CD4-positive, alpha-beta memory T cell (primary cell): Measurements from ENCODE around the gene NTN3. TPM values are rescaled to one million over a fixed set of nuclear protein-coding genes. Genes with fewer than 3 reads are reported as not detected.
A peak's percentile ranks its signal among the peaks of the same experiment; 100 is the strongest.

Experiments used
- CTCF ChIA-PET: fragments of 350-600 bp; sonication (Branson Sonifier 250); formaldehyde crosslinking; loops from one replicate; lab custom pipeline; 2021; ENCODE audit warnings: inconsistent platforms; ENCODE audit not compliant: partially characterized antibody; lab: Charles Lee
- POLR2A ChIA-PET: fragments of 350-600 bp; sonication (Branson Sonifier 250); formaldehyde crosslinking; loops from one replicate; lab custom pipeline; 2021; ENCODE audit not compliant: partially characterized antibody; lab: Charles Lee
- DNase-seq, 5 donors: peaks; one replicate each; pipeline versions ENCODE4 v3.0.0 to v3.0.0-alpha.2; 2020 to 2022; ENCODE audit warnings: mixed read lengths in 1 of 5
- H3K27ac ChIP-seq: one replicate; pipeline ENCODE4 v1.7.0; 2013; ENCODE audit warnings: low read depth, low read length
- H3K27me3 ChIP-seq: 2 replicates; pipeline ENCODE4 v1.7.0; 2013; ENCODE audit warnings: mild to moderate bottlenecking, low read length, moderate library complexity; ENCODE audit not compliant: insufficient read depth
- H3K36me3 ChIP-seq: 2 replicates; pipeline ENCODE4 v1.7.0; 2013; ENCODE audit warnings: mild to moderate bottlenecking, low read length, moderate library complexity; ENCODE audit not compliant: insufficient read depth
- H3K4me1 ChIP-seq: 2 replicates; pipeline ENCODE4 v1.7.0; 2013; ENCODE audit warnings: mild to moderate bottlenecking, low read length, moderate library complexity; ENCODE audit not compliant: insufficient read depth
- H3K4me3 ChIP-seq, 2 donors: one replicate each; pipeline ENCODE4 v1.7.0; 2013; ENCODE audit warnings: low read length in 2 of 2, mild to moderate bottlenecking in 1 of 2
- H3K9me3 ChIP-seq, 2 donors: one replicate each; pipeline ENCODE4 v1.7.0; 2013; ENCODE audit warnings: low read length in 2 of 2, control low read depth in 1 of 2; ENCODE audit not compliant: control insufficient read depth in 1 of 2
- H3K27ac Mint-ChIP-seq, 7 donors: one replicate each; pipeline ENCODE4 v1.8.0; 2020 to 2021; ENCODE audit warnings: mixed read lengths in 7 of 7, mild to moderate bottlenecking in 6 of 7, inconsistent platforms in 3 of 7, moderate library complexity in 3 of 7
- H3K27me3 Mint-ChIP-seq, 2 donors: one replicate each; pipeline ENCODE4 v1.8.0; 2020 to 2021; ENCODE audit warnings: mixed read lengths in 2 of 2
- H3K36me3 Mint-ChIP-seq, 2 donors: one replicate each; pipeline ENCODE4 v1.8.0; 2020 to 2021; ENCODE audit warnings: mixed read lengths in 2 of 2, inconsistent platforms in 1 of 2, mild to moderate bottlenecking in 1 of 2
- H3K4me1 Mint-ChIP-seq, 4 donors: one replicate each; pipeline ENCODE4 v1.8.0; 2020 to 2021; ENCODE audit warnings: mixed read lengths in 4 of 4, mild to moderate bottlenecking in 1 of 4
- H3K4me3 Mint-ChIP-seq, 8 donors: one replicate each; pipeline ENCODE4 v1.8.0; 2020 to 2021; ENCODE audit warnings: mixed read lengths in 8 of 8, mild to moderate bottlenecking in 7 of 8, moderate library complexity in 6 of 8, inconsistent platforms in 3 of 8
- H3K9me3 Mint-ChIP-seq, 8 donors: one replicate each; pipeline ENCODE4 v1.8.0; 2020 to 2021; ENCODE audit warnings: mixed read lengths in 8 of 8, mild to moderate bottlenecking in 5 of 8, inconsistent platforms in 3 of 8, moderate library complexity in 1 of 8
- intact Hi-C: fragments of 100-400 bp; cut with micrococcal nuclease; formaldehyde crosslinking; loops from one replicate; pipeline ENCODE4 v1.15.1; 2023
- polyA plus RNA-seq, 2 donors: library from polyadenylated mRNA; unstranded; fragments of 300-500 nt; fragmentation: Illumina TruSeq; gene quantifications; one replicate each; pipeline ENCODE4 v1.2.3, GENCODE V29; 2021
- total RNA-seq, 2 experiments: library from RNA; stranded (reverse); gene quantifications; one replicate each; pipeline ENCODE4 v1.2.3, GENCODE V29; 2021

Gene NTN3
- total and polyA plus RNA-seq, 4 experiments from 2014 or later = not detected

DNA sequence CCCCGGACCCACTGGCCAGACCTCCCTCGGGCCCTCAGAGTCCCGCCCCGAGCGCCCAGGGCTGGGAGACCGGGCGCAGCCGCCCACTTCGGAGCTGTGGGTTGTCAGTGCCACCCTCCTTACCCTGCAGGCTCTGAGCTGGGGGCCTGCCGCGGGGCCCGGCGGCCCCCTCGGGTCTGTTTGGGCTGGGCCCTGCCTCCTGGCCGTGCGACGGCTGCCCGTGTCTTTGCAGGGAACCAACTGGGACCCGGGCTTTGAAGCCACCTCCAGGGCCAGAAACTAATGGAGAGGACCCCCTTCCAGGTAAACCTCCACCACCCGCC is 10.7 kb upstream of the NTN3 start:
- POLR2A ChIA-PET = interaction anchor here (0.6 to 1.6 kb wide), 8 partner anchors 8 to 265 kb away, joined by 3 to 9 read pairs (median 4); partner anchors contain the start of genes ABCA3, CCNF, PDPK1 and TBC1D24
- H3K9me3 Mint-ChIP-seq = no peaks in the 10 kb centered on the region
- H3K27me3 ChIP-seq = no peaks in the 10 kb centered on the region
- H3K4me1 ChIP-seq = peaks cover 14% of the 10 kb centered on the region
- H3K27ac ChIP-seq = no peak overlapping the region
- intact Hi-C loops = loop anchor here (1.0 to 2.0 kb wide), 5 partner anchors 15 to 413 kb away; partner anchors contain the start of genes CCNF, NTHL1, TBC1D24 and TSC2
- H3K4me3 ChIP-seq = peak overlapping the region in 1 of 2 donors; percentile 56
- H3K9me3 ChIP-seq = no peaks in the 10 kb centered on the region
- peaks cover 0 to 1% of the 10 kb centered on the region in 2 donors for H3K27me3 Mint-ChIP-seq
- H3K36me3 Mint-ChIP-seq = peaks cover 0 to 5% of the 10 kb centered on the region in 2 donors
- no peak overlapping the region for H3K27ac Mint-ChIP-seq
- no peaks in the 10 kb centered on the region for H3K36me3 ChIP-seq
- H3K4me3 Mint-ChIP-seq = peak overlapping the region in 1 of 8 donors; percentile 54
- DNase-seq = no peak
- CTCF ChIA-PET = interaction anchor here (1.4 to 1.8 kb wide), 3 partner anchors 31 to 266 kb away, joined by 4 to 9 read pairs (median 4); partner anchors contain the start of gene CCNF
- H3K4me1 Mint-ChIP-seq = peaks cover 5 to 8% (median 6%) of the 10 kb centered on the region in 4 donors

DNA sequence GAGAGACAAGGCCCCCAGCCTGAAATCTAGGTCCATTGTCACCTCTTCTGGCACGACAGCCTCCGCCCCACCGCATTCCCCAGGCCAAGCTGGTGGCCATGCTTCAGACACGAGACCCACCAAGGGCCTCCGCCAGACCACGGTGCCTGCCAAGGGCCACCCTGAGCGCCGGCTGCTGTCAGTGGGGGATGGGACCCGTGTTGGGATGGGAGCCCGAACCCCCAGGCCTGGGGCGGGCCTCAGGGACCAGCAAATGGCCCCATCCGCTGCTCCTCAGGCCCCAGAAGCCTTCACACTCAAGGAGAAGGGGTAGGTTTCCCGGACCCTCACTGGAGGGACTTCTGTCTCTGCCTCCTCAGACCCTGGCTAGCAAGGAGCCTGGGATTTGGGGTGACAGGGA is 10.2 kb upstream of the NTN3 start:
- peaks cover 14% of the 10 kb centered on the region for H3K4me1 ChIP-seq
- intact Hi-C loops = loop anchor here (1.0 to 2.0 kb wide), 5 partner anchors 14 to 414 kb away; partner anchors contain the start of genes CCNF, NTHL1, TBC1D24 and TSC2
- H3K9me3 ChIP-seq = no peaks in the 10 kb centered on the region
- H3K27ac ChIP-seq = no peak overlapping the region
- H3K4me3 ChIP-seq = no peak overlapping the region
- Mint-ChIP-seq H3K36me3 (peaks cover 0 to 5% of the 10 kb centered on the region in 2 donors), H3K4me1 (peaks cover 5 to 8% (median 6%) of the 10 kb centered on the region in 4 donors), H3K27me3 (peaks cover 0 to 1% of the 10 kb centered on the region in 2 donors), H3K9me3 (no peaks in the 10 kb centered on the region), H3K4me3 (peak overlapping the region in 1 of 8 donors; percentile 54), H3K27ac (no peak overlapping the region)
- CTCF ChIA-PET = interaction anchor here (1.5 kb wide), 1 partner anchor 266 kb away, joined by 4 read pairs; no protein-coding TSS in a partner anchor
- DNase-seq = peak in 1 of 5 donors; percentile 32
- no peaks in the 10 kb centered on the region for H3K27me3 ChIP-seq
- H3K36me3 ChIP-seq = no peaks in the 10 kb centered on the region
- POLR2A ChIA-PET = interaction anchor here (1.5 kb wide), 1 partner anchor 266 kb away, joined by 5 read pairs; no protein-coding TSS in a partner anchor

DNA sequence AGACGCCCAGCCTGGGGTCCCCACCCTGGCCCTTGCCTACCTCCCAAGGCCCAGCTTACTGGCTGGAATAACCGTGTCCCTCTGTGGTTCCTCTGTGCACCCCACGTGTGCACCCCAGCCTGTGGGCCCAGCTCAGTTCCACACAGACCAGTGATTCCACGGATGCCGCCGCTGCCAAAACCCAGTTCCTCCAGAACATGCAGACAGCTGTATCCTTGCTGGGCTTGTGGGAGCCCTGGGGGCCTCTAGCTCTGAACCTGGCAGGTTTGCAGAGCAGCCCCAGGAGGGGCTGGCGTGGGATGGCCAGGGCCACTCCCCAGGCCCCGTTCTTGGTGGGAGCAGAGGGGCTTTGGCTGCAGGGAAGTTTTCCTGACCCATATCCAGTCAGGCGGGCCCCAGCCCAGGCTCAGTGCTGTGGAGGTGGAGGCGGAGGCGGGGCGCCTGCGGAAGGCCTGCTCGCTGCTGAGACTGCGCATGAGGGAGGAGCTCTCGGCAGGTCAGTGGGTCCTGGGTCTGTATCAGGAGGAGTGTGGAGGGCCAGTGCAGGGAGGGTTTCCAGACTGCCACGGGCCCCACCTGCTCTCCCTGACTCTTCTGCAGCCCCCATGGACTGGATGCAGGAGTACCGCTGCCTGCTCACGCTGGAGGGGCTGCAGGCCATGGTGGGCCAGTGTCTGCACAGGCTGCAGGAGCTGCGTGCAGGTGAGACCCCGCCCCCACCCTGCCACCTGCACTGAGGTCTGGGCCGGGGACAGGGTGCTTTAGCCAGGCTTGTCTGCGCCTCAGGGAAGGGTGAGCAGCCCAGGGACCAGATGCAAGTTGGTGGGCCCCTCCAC is 8.8 kb upstream of the NTN3 start:
- DNase-seq = peak in 1 of 5 donors; percentile 20
- H3K9me3 Mint-ChIP-seq = no peaks in the 10 kb centered on the region
- ChIA-PET CTCF (no interaction called here), POLR2A (no interaction called here)
- peaks cover 14% of the 10 kb centered on the region for H3K4me1 ChIP-seq
- intact Hi-C loops = no loop called here
- peaks cover 0 to 3% of the 10 kb centered on the region in 2 donors for H3K36me3 Mint-ChIP-seq
- no peak overlapping the region for H3K4me3 Mint-ChIP-seq
- no peak overlapping the region for H3K27ac ChIP-seq
- peaks cover 0 to 1% of the 10 kb centered on the region in 2 donors for H3K27me3 Mint-ChIP-seq
- no peaks in the 10 kb centered on the region for H3K27me3 ChIP-seq
- no peak overlapping the region for H3K4me3 ChIP-seq
- H3K27ac Mint-ChIP-seq = no peak overlapping the region
- no peaks in the 10 kb centered on the region for H3K9me3 ChIP-seq
- no peaks in the 10 kb centered on the region for H3K36me3 ChIP-seq
- H3K4me1 Mint-ChIP-seq = peaks cover 5 to 8% (median 6%) of the 10 kb centered on the region in 4 donors

DNA sequence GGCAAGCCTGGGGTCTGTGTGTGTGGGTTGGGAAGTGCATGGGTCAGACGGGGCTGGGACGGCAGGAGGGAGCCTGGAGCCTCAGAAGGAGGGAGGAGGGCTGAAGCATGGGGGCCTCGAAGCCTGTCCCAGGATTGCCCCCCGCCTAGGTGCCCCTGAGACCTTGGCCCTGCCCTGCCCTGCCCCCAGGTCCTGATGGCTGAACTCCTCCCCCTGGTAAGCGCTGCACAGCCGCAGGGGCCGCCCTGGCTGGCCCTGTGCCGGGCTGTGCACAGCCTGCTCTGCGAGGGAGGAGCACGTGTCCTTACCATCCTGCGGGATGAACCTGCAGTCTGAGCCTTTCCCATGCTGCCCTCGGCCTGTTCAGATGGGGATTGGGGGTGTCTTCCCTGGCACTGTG is 6.8 kb upstream of the NTN3 start:
- intact Hi-C loops = no loop called here
- no peak for DNase-seq
- Mint-ChIP-seq H3K36me3 (peaks cover 0 to 3% of the 10 kb centered on the region in 2 donors), H3K27me3 (peaks cover 2 to 9% of the 10 kb centered on the region in 2 donors), H3K9me3 (no peaks in the 10 kb centered on the region), H3K4me1 (peaks cover 4 to 11% (median 5%) of the 10 kb centered on the region in 4 donors), H3K27ac (no peak overlapping the region), H3K4me3 (no peak overlapping the region)
- Histone ChIP-seq H3K27ac (no peak overlapping the region), H3K27me3 (peaks cover 5% of the 10 kb centered on the region), H3K4me1 (peaks cover 17% of the 10 kb centered on the region), H3K4me3 (no peak overlapping the region), H3K36me3 (no peaks in the 10 kb centered on the region), H3K9me3 (no peaks in the 10 kb centered on the region)
- ChIA-PET POLR2A (no interaction called here), CTCF (no interaction called here)

DNA sequence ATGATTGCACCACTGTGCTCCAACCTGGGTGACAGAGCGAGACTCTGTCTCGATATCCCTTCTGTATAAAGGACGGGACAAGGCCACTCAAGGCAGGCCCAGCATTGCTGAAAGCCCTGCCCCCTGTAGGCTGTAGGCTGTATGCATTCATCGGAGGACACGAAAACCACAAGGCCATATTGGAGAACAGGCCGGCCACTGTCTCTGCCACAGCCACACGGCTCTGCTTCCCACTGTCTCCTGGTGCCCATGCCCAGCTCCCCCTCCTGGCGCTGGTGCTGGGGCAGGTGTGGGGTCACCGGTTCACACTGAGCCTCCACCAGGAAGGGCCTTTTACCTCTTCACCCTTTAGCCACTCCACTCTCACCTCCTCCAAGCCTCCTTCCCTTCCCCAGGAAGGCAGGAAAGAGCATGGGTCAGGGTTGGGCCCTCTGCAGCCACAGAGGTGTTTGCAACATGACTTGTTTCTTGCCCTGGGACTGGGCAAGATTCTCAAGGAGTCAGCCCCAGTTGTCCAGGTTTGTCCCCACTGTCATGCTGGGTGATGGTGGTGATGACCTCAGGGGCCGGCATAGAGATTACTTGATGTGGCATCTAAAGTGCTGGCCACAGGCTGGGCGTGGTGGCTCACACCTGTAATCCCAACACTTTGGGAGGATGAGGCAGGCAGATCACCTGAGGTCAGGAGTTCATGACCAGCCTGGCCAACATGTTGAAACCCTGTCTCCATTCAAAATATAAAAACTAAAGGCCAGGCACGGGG is 5.3 kb upstream of the NTN3 start:
- CTCF ChIA-PET = no interaction called here
- peaks cover 18% of the 10 kb centered on the region for H3K27me3 ChIP-seq
- H3K9me3 Mint-ChIP-seq = no peaks in the 10 kb centered on the region
- DNase-seq = peak in 1 of 5 donors; percentile 7
- H3K4me1 Mint-ChIP-seq = peaks cover 0 to 11% (median 2%) of the 10 kb centered on the region in 4 donors
- peaks cover 13 to 14% of the 10 kb centered on the region in 2 donors for H3K27me3 Mint-ChIP-seq
- H3K4me3 ChIP-seq = no peak overlapping the region
- intact Hi-C loops = no loop called here
- H3K27ac Mint-ChIP-seq = no peak overlapping the region
- H3K36me3 Mint-ChIP-seq = no peaks in the 10 kb centered on the region
- H3K9me3 ChIP-seq = no peaks in the 10 kb centered on the region
- POLR2A ChIA-PET = no interaction called here
- H3K36me3 ChIP-seq = no peaks in the 10 kb centered on the region
- H3K4me1 ChIP-seq = peaks cover 8% of the 10 kb centered on the region
- no peak overlapping the region for H3K27ac ChIP-seq
- no peak overlapping the region for H3K4me3 Mint-ChIP-seq

DNA sequence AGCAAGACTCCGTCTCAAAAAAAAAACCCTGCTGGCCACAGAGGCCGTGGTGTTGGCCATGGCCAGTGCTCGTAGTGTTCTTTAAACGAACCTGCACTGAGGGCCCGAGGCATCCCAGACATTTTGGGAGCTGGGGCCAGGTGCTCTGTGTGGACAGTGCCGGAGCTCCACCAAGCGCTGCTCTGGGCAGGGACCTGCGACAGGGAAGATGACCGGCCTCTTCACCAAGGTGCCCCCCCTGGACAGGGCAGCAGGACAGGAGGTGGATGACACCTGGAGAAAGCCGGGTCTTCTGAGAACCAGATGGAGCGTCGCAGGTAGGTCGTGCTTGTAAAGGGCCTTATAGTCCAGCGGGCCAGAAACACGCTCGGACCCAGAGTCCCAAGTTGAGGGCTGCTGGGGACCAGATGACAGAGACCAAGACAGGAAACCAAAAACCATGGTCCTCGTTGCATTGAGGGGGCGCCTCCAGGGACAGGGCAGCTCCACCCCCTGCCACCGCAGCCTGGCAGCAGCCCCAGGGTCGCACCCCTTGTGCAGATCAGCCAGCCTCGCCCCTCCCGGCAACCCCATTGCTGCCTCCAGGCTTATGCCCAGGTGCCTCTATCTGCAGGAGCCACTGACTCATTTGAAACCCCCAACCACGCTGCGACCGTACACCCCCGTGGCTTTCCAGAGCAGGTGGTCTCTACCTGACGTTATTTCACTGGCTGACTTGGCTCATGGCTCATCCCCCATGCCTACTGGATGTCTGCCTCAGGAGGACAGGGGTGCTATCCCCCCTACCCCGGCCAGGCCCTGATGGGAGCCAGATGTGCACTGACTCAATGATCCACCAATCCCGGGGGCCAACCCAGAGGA is 4.2 kb upstream of the NTN3 start:
- no peaks in the 10 kb centered on the region for H3K9me3 Mint-ChIP-seq
- DNase-seq = no peak
- Histone ChIP-seq H3K27me3 (peaks cover 20% of the 10 kb centered on the region), H3K36me3 (no peaks in the 10 kb centered on the region), H3K9me3 (no peaks in the 10 kb centered on the region), H3K27ac (no peak overlapping the region), H3K4me1 (peaks cover 14% of the 10 kb centered on the region), H3K4me3 (no peak overlapping the region)
- peaks cover 0 to 11% (median 2%) of the 10 kb centered on the region in 4 donors for H3K4me1 Mint-ChIP-seq
- CTCF ChIA-PET = no interaction called here
- no peaks in the 10 kb centered on the region for H3K36me3 Mint-ChIP-seq
- intact Hi-C loops = no loop called here
- peak overlapping the region in 1 of 7 donors; percentile 43 for H3K27ac Mint-ChIP-seq
- POLR2A ChIA-PET = no interaction called here
- peak overlapping the region in 3 of 8 donors; percentile 13 to 41 (median 39) for H3K4me3 Mint-ChIP-seq
- peaks cover 13 to 14% of the 10 kb centered on the region in 2 donors for H3K27me3 Mint-ChIP-seq
